CD1c-positive myeloid dendritic cell (primary cell): Measurements from ENCODE around the gene PPFIA1.
A peak's percentile ranks its signal among the peaks of the same experiment; 100 is the strongest.

ENCODE experiments used
- DNase-seq: peaks from one replicate; pipeline ENCODE4 v3.0.0-alpha.2; 2016; ENCODE audit errors: extremely low spot score

The PPFIA1 gene

GRCh38 chr11:70270104-70270876 lies at the start of gene PPFIA1:
Gene PPFIA1 (plus strand): TSS chr11:70270690. CDS start chr11:70272173, 1,483 bp downstream.
- DNase-seq, result peak; percentile 98

- DNase-seq, result no peak
Measured at GRCh38 chr11:70220920-70221319, 49.6 kb upstream of the PPFIA1 start.

GRCh38 chr11:70225681-70226177 lies 44.8 kb upstream of the PPFIA1 start:
- no peak for DNase-seq

GRCh38 chr11:70226183-70226582 lies 44.3 kb upstream of the PPFIA1 start:
- no peak for DNase-seq

GRCh38 chr11:70226967-70227366 lies 43.5 kb upstream of the PPFIA1 start:
- DNase-seq, result no peak

- DNase-seq, result no peak
Measured at GRCh38 chr11:70229737-70230136, 40.8 kb upstream of the PPFIA1 start.

GRCh38 chr11:70230151-70230839 lies 40.2 kb upstream of the PPFIA1 start:
- DNase-seq, result no peak

- no peak for DNase-seq
Measured at GRCh38 chr11:70230840-70231710, 39.4 kb upstream of the PPFIA1 start.

- no peak for DNase-seq
Measured at GRCh38 chr11:70233034-70233433, 37.5 kb upstream of the PPFIA1 start.

- no peak for DNase-seq
Measured at GRCh38 chr11:70233511-70233934, 37.0 kb upstream of the PPFIA1 start.

GRCh38 chr11:70233962-70234361 lies 36.5 kb upstream of the PPFIA1 start:
- DNase-seq, result no peak

- no peak for DNase-seq
Measured at GRCh38 chr11:70240337-70240736, 30.2 kb upstream of the PPFIA1 start.

- DNase-seq, result no peak
Measured at GRCh38 chr11:70241709-70242108, 28.8 kb upstream of the PPFIA1 start.

GRCh38 chr11:70242885-70243284 lies 27.6 kb upstream of the PPFIA1 start:
- DNase-seq, result no peak

- no peak for DNase-seq
Measured at GRCh38 chr11:70243912-70244652, 26.4 kb upstream of the PPFIA1 start.

GRCh38 chr11:70244698-70245097 lies 25.8 kb upstream of the PPFIA1 start:
- DNase-seq, result no peak

- DNase-seq, result no peak
Measured at GRCh38 chr11:70246196-70246595, 24.3 kb upstream of the PPFIA1 start.

GRCh38 chr11:70247042-70247709 lies 23.3 kb upstream of the PPFIA1 start:
- DNase-seq, result peak; percentile 28

GRCh38 chr11:70247710-70248072 lies 22.8 kb upstream of the PPFIA1 start:
- DNase-seq, result no peak

- no peak for DNase-seq
Measured at GRCh38 chr11:70250876-70251658, 19.4 kb upstream of the PPFIA1 start.
